Dendritic cell treated with granulocyte-macrophage colony-stimulating factor and Interleukin-4, amounts not matched to agents 40 ng/mL and 50 ng/mL, for 4 days (primary cell): ENCODE measurements around the gene CLEC16A.
A peak's percentile ranks its signal among the peaks of the same experiment; 100 is the strongest.

Experiments used
- H3K27ac Mint-ChIP-seq: one replicate; pipeline ENCODE4 v1.8.0; 2022; ENCODE audit warnings: mild to moderate bottlenecking, mixed read lengths
- H3K27me3 Mint-ChIP-seq: one replicate; pipeline ENCODE4 v1.8.0; 2022; ENCODE audit warnings: mild to moderate bottlenecking, mixed read lengths
- H3K36me3 Mint-ChIP-seq: one replicate; pipeline ENCODE4 v1.8.0; 2022; ENCODE audit warnings: low read depth, mixed read lengths
- H3K4me1 Mint-ChIP-seq: one replicate; pipeline ENCODE4 v1.8.0; 2022; ENCODE audit warnings: low read depth, mixed read lengths
- H3K4me3 Mint-ChIP-seq: one replicate; pipeline ENCODE4 v1.8.0; 2022; ENCODE audit warnings: mild to moderate bottlenecking, moderate library complexity, mixed read lengths
- H3K9me3 Mint-ChIP-seq: one replicate; pipeline ENCODE4 v1.8.0; 2022; ENCODE audit warnings: mixed read lengths
- intact Hi-C: fragments of 100-400 bp; cut with micrococcal nuclease; formaldehyde crosslinking; loops from one replicate; pipeline ENCODE4 v1.15.0; 2022

CLEC16A gene

GRCh38 chr16:11193494-11193893 lies 249.1 kb downstream of the CLEC16A start:
- peak overlapping the region; percentile 49 for H3K27ac Mint-ChIP-seq
- peaks cover 10% of the 10 kb centered on the region for H3K27me3 Mint-ChIP-seq
- intact Hi-C loops = no loop called here

GRCh38 chr16:11194913-11195312 lies 250.5 kb downstream of the CLEC16A start:
- Mint-ChIP-seq H3K9me3 (no peaks in the 10 kb centered on the region), H3K4me1 (peaks cover 75% of the 10 kb centered on the region), H3K36me3 (no peaks in the 10 kb centered on the region), H3K27me3 (peaks cover 8% of the 10 kb centered on the region), H3K4me3 (no peak overlapping the region), H3K27ac (peak overlapping the region; percentile 2)
- intact Hi-C loops = no loop called here

More at GRCh38 chr16:11193494-11193893, 249.1 kb downstream of the CLEC16A start:
- Mint-ChIP-seq H3K9me3 (no peaks in the 10 kb centered on the region), H3K4me1 (peaks cover 78% of the 10 kb centered on the region), H3K4me3 (no peak overlapping the region), H3K36me3 (no peaks in the 10 kb centered on the region)

GRCh38 chr16:11196286-11196828 lies 252.0 kb downstream of the CLEC16A start:
- H3K36me3 Mint-ChIP-seq = no peaks in the 10 kb centered on the region
- H3K9me3 Mint-ChIP-seq = no peaks in the 10 kb centered on the region
- intact Hi-C loops = no loop called here
- peaks cover 75% of the 10 kb centered on the region for H3K4me1 Mint-ChIP-seq
- H3K27ac Mint-ChIP-seq = no peak overlapping the region
- peaks cover 8% of the 10 kb centered on the region for H3K27me3 Mint-ChIP-seq
- H3K4me3 Mint-ChIP-seq = no peak overlapping the region

- no peaks in the 10 kb centered on the region for H3K9me3 Mint-ChIP-seq
- no peak overlapping the region for H3K4me3 Mint-ChIP-seq
- H3K36me3 Mint-ChIP-seq = no peaks in the 10 kb centered on the region
- H3K4me1 Mint-ChIP-seq = peaks cover 75% of the 10 kb centered on the region
- peak overlapping the region; percentile 70 for H3K27ac Mint-ChIP-seq
- intact Hi-C loops = no loop called here
- H3K27me3 Mint-ChIP-seq = peaks cover 3% of the 10 kb centered on the region
These were observed 254.0 kb downstream of the CLEC16A start for GRCh38 chr16:11198375-11198774.

GRCh38 chr16:11198828-11199227 lies 254.5 kb downstream of the CLEC16A start:
- peak overlapping the region; percentile 23 for H3K4me3 Mint-ChIP-seq
- H3K36me3 Mint-ChIP-seq = no peaks in the 10 kb centered on the region
- peaks cover 74% of the 10 kb centered on the region for H3K4me1 Mint-ChIP-seq
- no peaks in the 10 kb centered on the region for H3K9me3 Mint-ChIP-seq
- H3K27me3 Mint-ChIP-seq = peaks cover 3% of the 10 kb centered on the region
- intact Hi-C loops = no loop called here
- peak overlapping the region; percentile 70 for H3K27ac Mint-ChIP-seq

GRCh38 chr16:11200592-11200991 lies 256.2 kb downstream of the CLEC16A start:
- H3K4me1 Mint-ChIP-seq = peaks cover 75% of the 10 kb centered on the region

GRCh38 chr16:11201498-11202259 lies 257.3 kb downstream of the CLEC16A start:
- H3K27me3 Mint-ChIP-seq = peaks cover 3% of the 10 kb centered on the region
- intact Hi-C loops = no loop called here
- peak overlapping the region; percentile 78 for H3K27ac Mint-ChIP-seq
- peaks cover 86% of the 10 kb centered on the region for H3K4me1 Mint-ChIP-seq
- H3K36me3 Mint-ChIP-seq = no peaks in the 10 kb centered on the region
- peak overlapping the region; percentile 14 for H3K4me3 Mint-ChIP-seq
- no peaks in the 10 kb centered on the region for H3K9me3 Mint-ChIP-seq

More at GRCh38 chr16:11200592-11200991, 256.2 kb downstream of the CLEC16A start:
- Mint-ChIP-seq H3K4me3 (no peak overlapping the region), H3K27ac (peak overlapping the region; percentile 78), H3K36me3 (no peaks in the 10 kb centered on the region), H3K9me3 (no peaks in the 10 kb centered on the region), H3K27me3 (peaks cover 3% of the 10 kb centered on the region)
- intact Hi-C loops = no loop called here

- Mint-ChIP-seq H3K36me3 (no peaks in the 10 kb centered on the region), H3K4me1 (peaks cover 92% of the 10 kb centered on the region), H3K27me3 (peaks cover 3% of the 10 kb centered on the region), H3K4me3 (no peak overlapping the region), H3K9me3 (no peaks in the 10 kb centered on the region), H3K27ac (peak overlapping the region; percentile 78)
- intact Hi-C loops = no loop called here
These were observed 258.1 kb downstream of the CLEC16A start for GRCh38 chr16:11202260-11203091.

- peak overlapping the region; percentile 78 for H3K27ac Mint-ChIP-seq
- H3K4me3 Mint-ChIP-seq = no peak overlapping the region
- no peaks in the 10 kb centered on the region for H3K9me3 Mint-ChIP-seq
These were observed 258.8 kb downstream of the CLEC16A start for GRCh38 chr16:11203111-11203623.

GRCh38 chr16:11204513-11205047 lies 260.2 kb downstream of the CLEC16A start:
- no peak overlapping the region for H3K4me3 Mint-ChIP-seq
- intact Hi-C loops = no loop called here

More at GRCh38 chr16:11203111-11203623, 258.8 kb downstream of the CLEC16A start:
- Mint-ChIP-seq H3K36me3 (no peaks in the 10 kb centered on the region), H3K4me1 (peaks cover 90% of the 10 kb centered on the region), H3K27me3 (peaks cover under 1% of the 10 kb centered on the region)
- intact Hi-C loops = no loop called here

GRCh38 chr16:11205065-11205699 lies 260.8 kb downstream of the CLEC16A start:
- no peaks in the 10 kb centered on the region for H3K27me3 Mint-ChIP-seq
- H3K4me1 Mint-ChIP-seq = peaks cover 94% of the 10 kb centered on the region
- intact Hi-C loops = no loop called here
- no peak overlapping the region for H3K4me3 Mint-ChIP-seq
- no peaks in the 10 kb centered on the region for H3K9me3 Mint-ChIP-seq
- peak overlapping the region; percentile 50 for H3K27ac Mint-ChIP-seq
- no peaks in the 10 kb centered on the region for H3K36me3 Mint-ChIP-seq

More at GRCh38 chr16:11204513-11205047, 260.2 kb downstream of the CLEC16A start:
- H3K9me3 Mint-ChIP-seq = no peaks in the 10 kb centered on the region
- H3K27ac Mint-ChIP-seq = peak overlapping the region; percentile 50
- no peaks in the 10 kb centered on the region for H3K27me3 Mint-ChIP-seq
- H3K36me3 Mint-ChIP-seq = no peaks in the 10 kb centered on the region
- H3K4me1 Mint-ChIP-seq = peaks cover 91% of the 10 kb centered on the region

GRCh38 chr16:11205754-11206581 lies 261.6 kb downstream of the CLEC16A start:
- intact Hi-C loops = no loop called here
- no peaks in the 10 kb centered on the region for H3K9me3 Mint-ChIP-seq
- H3K27me3 Mint-ChIP-seq = peaks cover 1% of the 10 kb centered on the region
- no peaks in the 10 kb centered on the region for H3K36me3 Mint-ChIP-seq
- peaks cover 92% of the 10 kb centered on the region for H3K4me1 Mint-ChIP-seq
- peak overlapping the region; percentile 72 for H3K27ac Mint-ChIP-seq
- H3K4me3 Mint-ChIP-seq = no peak overlapping the region
